AG10803 (cell line): ENCODE results near the gene TNRC18.
"Not testable (repeated sequence)": the region's sequence is repeated elsewhere in the genome, so short reads cannot be mapped to it uniquely, and the experiment has no call there.

Source experiments
- DNase-seq: peaks from one replicate; pipeline ENCODE4 v3.0.0; 2010; ENCODE audit warnings: low read depth
- H3K4me3 ChIP-seq: 2 replicates; pipeline ENCODE4 v1.5.1; 2011; ENCODE audit warnings: mild to moderate bottlenecking, low read length, control low read depth
- CTCF ChIP-seq: conservative IDR thresholded peaks from 2 replicates; pipeline ENCODE4 v1.5.1; 2011; ENCODE audit warnings: mild to moderate bottlenecking, low read length, control low read depth, inconsistent platforms

The TNRC18 gene

GRCh38 chr7:5270788-5271187 lies 152.8 kb downstream of the TNRC18 start:
- H3K4me3 ChIP-seq: no peak overlapping the region
- no peak for DNase-seq
- no peak for TF ChIP-seq CTCF

DNA sequence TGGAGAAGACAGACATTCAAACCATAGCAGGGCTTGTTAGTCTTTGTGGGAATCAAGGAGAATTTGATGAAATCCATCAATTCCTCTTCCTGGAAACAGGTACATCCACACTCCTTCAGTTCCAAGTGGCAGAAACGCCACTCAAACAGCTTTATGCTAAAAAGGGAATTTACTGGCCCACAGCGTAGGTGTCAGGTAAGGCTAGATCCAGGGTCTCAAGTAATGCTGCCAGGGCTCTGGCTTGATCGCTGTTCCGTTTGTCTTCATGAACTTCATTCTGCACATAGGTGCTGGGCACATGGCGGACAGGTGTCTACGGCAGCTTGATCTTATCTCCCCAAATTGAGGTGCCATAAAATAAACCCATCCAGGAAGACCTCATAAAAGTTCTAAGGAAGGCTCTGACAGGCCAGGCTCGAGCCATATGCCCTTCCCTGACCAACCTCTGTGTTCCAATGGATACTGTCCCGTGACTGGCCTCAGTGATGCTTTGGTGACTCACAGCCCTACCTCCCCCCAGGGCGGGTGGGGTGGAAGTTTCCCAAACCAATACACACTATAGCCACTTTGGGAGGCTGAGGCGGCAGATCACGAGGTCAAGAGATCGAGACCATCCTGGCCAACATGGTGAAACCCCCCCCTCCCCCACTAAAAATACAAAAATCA lies 153.5 kb downstream of the TNRC18 start:
- not testable (repeated sequence) for H3K4me3 ChIP-seq, DNase-seq

GRCh38 chr7:5267829-5268228 lies 155.8 kb downstream of the TNRC18 start:
- DNase-seq, H3K4me3 ChIP-seq: not testable (repeated sequence)

DNA sequence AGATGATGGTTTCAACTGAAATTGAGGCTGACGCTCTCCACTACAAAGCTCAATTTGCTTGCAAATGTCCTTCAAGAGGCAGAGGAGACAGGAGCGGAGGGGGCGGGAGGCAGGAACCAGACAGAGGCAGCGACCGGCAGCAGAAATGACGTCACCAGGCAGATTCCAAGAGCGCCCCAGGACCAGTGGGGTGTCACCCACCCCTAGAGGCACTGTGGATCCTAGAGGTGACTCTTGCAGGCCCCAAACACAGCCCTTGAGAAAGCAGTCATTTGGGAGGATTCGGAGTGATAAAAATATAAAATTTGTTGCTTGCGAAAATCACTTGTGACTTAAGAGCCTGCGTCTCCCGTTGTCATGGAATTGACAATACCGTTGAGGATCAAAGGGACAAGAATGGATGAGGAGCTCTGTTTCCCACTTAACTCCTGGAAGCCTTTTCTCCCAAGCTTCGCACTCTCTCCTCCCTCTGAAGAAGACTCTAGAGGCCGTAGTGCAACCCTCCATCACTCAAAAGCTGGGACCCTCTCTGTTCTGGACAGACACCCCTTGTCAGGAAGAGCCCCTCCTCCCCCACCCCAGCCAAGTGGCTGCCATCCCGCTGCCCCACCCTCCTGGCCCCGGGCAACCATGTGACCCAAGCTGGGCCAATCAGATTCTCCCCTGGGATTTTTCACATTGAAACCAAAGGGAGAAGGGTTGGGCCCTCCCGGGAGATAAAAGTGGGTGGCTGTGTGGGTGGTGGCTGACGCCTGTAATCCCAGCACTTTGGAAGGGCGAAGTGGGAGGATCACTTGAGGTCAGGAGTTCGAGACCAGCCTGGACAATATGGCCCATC lies 157.2 kb downstream of the TNRC18 start:
- no peak for TF ChIP-seq CTCF
- no peak for DNase-seq
- H3K4me3 ChIP-seq: no peak overlapping the region

DNA sequence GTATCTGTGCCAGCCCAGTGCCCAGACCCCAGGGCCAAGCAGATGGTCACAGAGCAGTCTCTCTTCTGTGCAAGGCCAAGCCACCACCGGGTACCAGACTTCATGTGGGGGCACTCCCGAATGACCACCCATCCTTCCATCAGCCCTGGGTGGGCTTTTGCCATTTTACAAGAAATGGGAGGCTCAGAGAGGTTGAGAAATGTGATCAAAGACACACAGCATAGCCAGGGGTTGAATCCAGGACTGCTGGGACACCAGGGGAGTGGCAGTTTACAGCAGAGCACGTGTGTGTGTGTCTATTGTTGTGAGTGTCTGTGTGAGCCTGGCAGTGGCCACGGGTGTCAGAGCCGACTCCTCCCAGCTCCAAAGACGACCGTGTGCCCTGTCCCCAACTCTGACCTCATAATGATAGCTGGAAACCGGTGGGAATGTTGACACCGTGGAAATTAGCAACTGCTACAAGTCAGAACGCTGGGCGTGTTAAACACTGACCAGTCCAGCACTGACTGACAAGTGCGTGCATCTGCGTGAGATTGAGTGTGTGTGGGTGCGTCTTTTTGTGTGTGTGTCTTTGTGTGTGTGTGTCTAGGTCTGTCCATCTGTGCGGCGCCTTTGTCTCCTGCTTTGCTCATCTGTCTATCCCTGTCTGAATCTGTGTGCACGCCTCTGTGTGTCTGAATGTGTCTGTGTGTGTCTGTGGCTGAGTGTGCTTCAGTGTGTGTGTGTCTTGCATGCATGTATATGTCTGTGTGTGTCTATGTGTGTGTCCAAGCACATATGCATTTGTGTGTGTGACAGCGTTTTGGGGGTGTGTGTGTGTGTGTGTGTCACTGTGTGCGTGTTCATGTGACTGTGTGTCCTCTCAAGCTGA lies 158.1 kb downstream of the TNRC18 start:
- no peak overlapping the region for H3K4me3 ChIP-seq
- DNase-seq: no peak
- no peak for TF ChIP-seq CTCF

DNA sequence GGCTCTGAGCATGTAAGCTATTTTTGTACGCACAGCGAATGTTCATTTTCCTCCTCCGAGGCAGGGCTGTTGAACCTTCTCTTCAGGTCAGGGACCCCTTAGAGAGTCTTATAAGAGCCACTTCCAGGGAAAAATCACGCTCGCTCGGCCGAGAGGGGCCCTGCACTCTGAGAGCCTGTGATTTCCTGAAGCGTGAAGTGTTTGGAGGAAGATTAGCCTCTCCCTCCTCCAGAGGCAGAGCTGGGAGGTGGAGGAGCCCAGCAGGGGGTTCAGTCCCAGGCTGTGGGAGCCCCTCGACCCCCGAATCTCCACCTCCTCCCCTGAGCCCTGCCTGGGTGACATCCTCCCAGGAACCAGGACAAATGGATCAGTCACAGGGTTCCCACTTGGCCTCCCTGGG lies 160.6 kb downstream of the TNRC18 start:
- H3K4me3 ChIP-seq, DNase-seq: not testable (repeated sequence)

DNA sequence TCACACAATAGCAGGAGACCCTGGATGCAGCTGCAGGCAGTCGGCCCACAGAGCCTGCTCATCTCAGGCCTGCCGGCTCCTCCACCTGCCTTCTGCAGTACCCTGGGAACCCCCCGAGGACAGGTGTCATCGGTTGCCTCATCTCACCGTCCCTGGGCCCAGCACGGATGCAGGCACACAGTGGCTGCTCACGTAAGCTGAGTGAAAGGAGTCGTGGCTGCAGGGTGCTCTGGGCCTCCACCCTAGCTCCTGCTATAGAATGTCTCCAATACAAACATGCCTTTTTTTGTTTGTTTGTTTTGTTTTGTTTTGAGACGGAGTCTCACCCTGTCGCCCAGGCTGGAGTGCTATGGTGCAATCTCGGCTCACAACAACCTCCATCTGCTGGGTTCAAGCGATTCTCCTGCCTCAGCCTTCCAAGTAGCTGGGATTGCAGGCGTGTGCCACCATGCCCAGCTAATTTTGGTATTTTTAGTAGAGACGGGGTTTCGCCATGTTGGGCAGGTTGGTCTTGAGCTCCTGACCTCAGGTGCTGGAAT lies 163.0 kb downstream of the TNRC18 start:
- H3K4me3 ChIP-seq, DNase-seq: not testable (repeated sequence)
